B cell (primary cell): ENCODE data around the gene RAB24. TPM values are rescaled to one million over a fixed set of nuclear protein-coding genes. Genes with fewer than 3 reads are reported as not detected.

Source experiments
- ATAC-seq: fragments of 200-7000 bp; cut with Tn5 transposase; one replicate; pipeline ENCODE4 v1.10.0; 2021; ENCODE audit warnings: low read depth, mild to moderate bottlenecking, moderate number of reproducible peaks, moderate library complexity
- CTCF ChIA-PET: fragments of 350-600 bp; sonication (Branson Sonifier 250); formaldehyde crosslinking; loops from one replicate; lab custom pipeline; 2021; ENCODE audit warnings: antibody characterized with exemption, inconsistent platforms; lab: Charles Lee
- POLR2A ChIA-PET: fragments of 350-600 bp; sonication (Branson Sonifier 250); formaldehyde crosslinking; loops from one replicate; lab custom pipeline; 2021; ENCODE audit warnings: antibody characterized with exemption; lab: Charles Lee
- DNase-seq: peaks from one replicate; pipeline ENCODE4 v3.0.0; 2013
- H2AFZ ChIP-seq: 2 replicates; pipeline ENCODE4 v1.6.1; 2012; ENCODE audit warnings: mild to moderate bottlenecking, low read depth, low read length; ENCODE audit not compliant: insufficient read depth, poor library complexity, severe bottlenecking
- H3K27ac ChIP-seq, 2 donors: 1 replicate in 1 of 2; 2 replicates in 1 of 2; pipeline ENCODE4 v1.5.1; 2012 to 2013; ENCODE audit warnings: low read length in 2 of 2, mild to moderate bottlenecking in 2 of 2, moderate library complexity in 1 of 2
- H3K27me3 ChIP-seq, 4 experiments: fragments of 200-600 bp in 1 of 4; sonication (generic) in 1 of 4; replicated peaks in 1 of 4; 1 replicate in 2 of 4; 2 replicates in 2 of 4; pipeline versions ENCODE4 v1.6.1 to v1.7.0; 2013 to 2016; ENCODE audit warnings: low read length in 3 of 4, mild to moderate bottlenecking in 2 of 4, mixed read lengths in 1 of 4, moderate library complexity in 1 of 4; ENCODE audit not compliant: insufficient read depth in 4 of 4, control insufficient read depth in 3 of 4; ENCODE audit errors: control extremely low read depth in 1 of 4
- H3K36me3 ChIP-seq, 2 experiments: replicated peaks in 1 of 2; 1 replicate in 1 of 2; 2 replicates in 1 of 2; pipeline versions ENCODE4 v1.6.1 to v1.7.1; 2013; ENCODE audit warnings: low read length in 1 of 2; ENCODE audit not compliant: insufficient read depth in 2 of 2, control insufficient read depth in 1 of 2; ENCODE audit errors: control extremely low read depth in 1 of 2, extremely low read depth in 1 of 2
- H3K4me1 ChIP-seq, 2 donors: fragments of 200-600 bp in 1 of 2; sonication (generic) in 1 of 2; 1 replicate in 1 of 2; 2 replicates in 1 of 2; pipeline versions ENCODE4 v1.5.1 to v1.6.1; 2013 to 2017; ENCODE audit warnings: low read length in 2 of 2; ENCODE audit not compliant: control insufficient read depth in 2 of 2, insufficient read depth in 2 of 2
- H3K4me2 ChIP-seq: replicated peaks from 2 replicates; pipeline ENCODE3; 2012; ENCODE audit warnings: mild to moderate bottlenecking, low read depth, low read length; ENCODE audit not compliant: poor library complexity, severe bottlenecking
- H3K4me3 ChIP-seq, 5 experiments: fragments of 200-600 bp in 1 of 5; sonication (generic) in 1 of 5; 1 replicate in 3 of 5; 2 replicates in 2 of 5; pipeline versions ENCODE4 v1.5.1 to v1.7.0; 2011 to 2016; ENCODE audit warnings: low read length in 4 of 5, mild to moderate bottlenecking in 4 of 5, low read depth in 2 of 5, control low read depth in 1 of 5, moderate library complexity in 1 of 5; ENCODE audit not compliant: insufficient read depth in 1 of 5; ENCODE audit errors: control extremely low read depth in 1 of 5, extremely low read depth in 1 of 5
- H3K79me2 ChIP-seq: fragments of 200-600 bp; sonication (generic); one replicate; pipeline ENCODE4 v1.6.0; 2016; ENCODE audit warnings: low read length; ENCODE audit not compliant: control insufficient read depth, insufficient read depth
- H3K9ac ChIP-seq: fragments of 200-600 bp; sonication (generic); 2 replicates; pipeline ENCODE4 v1.6.1; 2017; ENCODE audit warnings: mild to moderate bottlenecking, low read length, moderate library complexity
- H3K9me3 ChIP-seq, 3 donors: one replicate each; pipeline versions ENCODE4 v1.6.1 to v1.7.1; 2013; ENCODE audit warnings: low read length in 2 of 3; ENCODE audit not compliant: control insufficient read depth in 2 of 3, insufficient read depth in 1 of 3; ENCODE audit errors: control extremely low read depth in 1 of 3
- H4K20me1 ChIP-seq: 2 replicates; pipeline ENCODE4 v1.6.0; 2012; ENCODE audit warnings: mild to moderate bottlenecking, low read length; ENCODE audit not compliant: insufficient read depth, control insufficient read depth, poor library complexity, severe bottlenecking
- H3K27ac Mint-ChIP-seq: one replicate; pipeline ENCODE4 v1.8.0; 2021; ENCODE audit warnings: mixed read lengths
- H3K27me3 Mint-ChIP-seq: one replicate; pipeline ENCODE4 v1.8.0; 2021; ENCODE audit warnings: mixed read lengths
- H3K4me1 Mint-ChIP-seq: one replicate; pipeline ENCODE4 v1.8.0; 2021; ENCODE audit warnings: mixed read lengths
- H3K4me3 Mint-ChIP-seq: one replicate; pipeline ENCODE4 v1.8.0; 2021; ENCODE audit warnings: mixed read lengths
- H3K9me3 Mint-ChIP-seq: one replicate; pipeline ENCODE4 v1.8.0; 2022; ENCODE audit warnings: mixed read lengths; ENCODE audit not compliant: insufficient read depth
- EZH2 ChIP-seq: IDR thresholded peaks from 2 replicates; pipeline ENCODE4 v1.6.1; 2012; ENCODE audit warnings: borderline replicate concordance, low read depth, mild to moderate bottlenecking, moderate library complexity, low read length; ENCODE audit not compliant: insufficient read depth, poor library complexity, severe bottlenecking
- WGBS: methylation state at CpG from one replicate; pipeline ENCODE4 v1.1.5; 2013; ENCODE audit warnings: missing lambda C conversion rate; ENCODE audit not compliant: insufficient coverage; 5-methylcytosine and 5-hydroxymethylcytosine counted together
- intact Hi-C: fragments of 100-400 bp; cut with micrococcal nuclease; formaldehyde crosslinking; loops from one replicate; pipeline ENCODE4 v1.10.0; 2022
- polyA plus RNA-seq: library from polyadenylated mRNA; depleted of rRNA; stranded (reverse); fragments of >200 nt; gene quantifications from 2 replicates; pipeline ENCODE4 v1.2.3, GENCODE V29; 2012
- total RNA-seq, 2 donors: library from RNA; stranded (reverse); fragments of 120-200 nt in 1 of 2; gene quantifications; 1 replicate in 1 of 2; 2 replicates in 1 of 2; pipeline versions ENCODE4 v1.2.3 to v1.2.4, GENCODE V29; 2013 to 2022
- TF ChIP-seq, protein P1 (sequence below): fragments of 200-600 bp; IDR thresholded peaks from one replicate; pipeline ENCODE4 v1.8.0; 2022; ENCODE audit warnings: antibody characterized with exemption, mild to moderate bottlenecking

RAB24 gene
- total and polyA plus RNA-seq, 2 donors (not counting 1 experiment from before 2014, with no cell fraction given): 38.3 to 147 TPM

DNA sequence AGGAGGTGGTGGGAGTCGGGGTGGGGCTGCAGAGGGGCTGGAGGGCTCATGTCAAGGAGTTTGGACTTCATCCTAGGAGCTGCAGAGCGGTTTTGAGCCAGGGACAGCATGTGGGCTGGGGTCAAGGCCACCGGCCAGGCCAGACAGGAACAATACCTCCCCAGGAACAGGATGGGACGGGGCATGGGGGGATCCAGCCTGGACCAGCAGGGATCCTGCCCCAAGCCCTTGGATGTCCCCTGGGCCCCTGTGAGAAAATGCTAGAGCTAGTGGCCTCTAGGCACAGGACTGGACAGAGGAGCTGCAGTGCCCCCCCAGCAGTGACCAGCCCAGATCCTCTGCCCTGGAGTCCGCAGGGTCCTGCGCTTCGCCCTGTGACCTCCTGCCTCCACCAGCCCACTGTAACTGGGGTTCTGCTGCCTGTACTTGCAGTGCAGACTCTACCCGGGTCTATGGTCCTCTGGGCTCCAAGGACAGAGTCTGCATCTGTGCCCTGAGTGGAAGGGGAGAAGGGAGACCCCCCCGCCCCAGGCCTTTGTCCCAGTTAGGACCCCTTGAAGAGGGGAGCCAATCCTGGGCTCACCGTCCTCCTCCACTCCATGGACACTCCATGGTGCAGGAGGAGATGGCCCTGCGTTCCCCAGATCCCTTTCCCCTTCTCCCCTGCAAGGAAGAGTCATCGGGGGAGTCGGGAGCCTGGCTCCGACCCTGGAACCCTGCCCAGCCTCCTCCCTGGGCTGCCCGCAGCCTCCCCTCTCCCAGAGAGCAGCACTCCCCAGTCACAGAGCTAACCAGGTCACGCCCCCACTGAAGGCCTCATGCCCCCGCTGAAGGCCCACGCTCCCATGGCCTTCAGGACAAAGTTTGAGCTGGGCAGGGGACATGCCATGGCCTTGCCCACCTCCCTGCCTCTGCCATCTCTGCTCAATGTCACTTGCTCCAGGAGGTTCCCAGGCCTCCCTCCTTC, 11.1 kb upstream of the RAB24 start:
- ChIA-PET CTCF (interaction anchor here (0.6 to 2.3 kb wide), 3 partner anchors 13 to 112 kb away, joined by 3 to 8 read pairs (median 6); partner anchors contain the start of gene GRK6), POLR2A (no interaction called here)
- peaks cover 0 to 1% of the 10 kb centered on the region in 2 experiments for H3K36me3 ChIP-seq
- ATAC-seq (no peak), DNase-seq (no peak)
- peaks cover 59% of the 10 kb centered on the region for H4K20me1 ChIP-seq
- peaks cover 29 to 38% of the 10 kb centered on the region in 2 donors for H3K4me1 ChIP-seq
- H3K9me3 Mint-ChIP-seq: no peaks in the 10 kb centered on the region
- H3K9ac ChIP-seq: no peak overlapping the region
- H3K27ac Mint-ChIP-seq: no peak overlapping the region
- no peak for TF ChIP-seq EZH2
- TF ChIP-seq, protein P1, sequence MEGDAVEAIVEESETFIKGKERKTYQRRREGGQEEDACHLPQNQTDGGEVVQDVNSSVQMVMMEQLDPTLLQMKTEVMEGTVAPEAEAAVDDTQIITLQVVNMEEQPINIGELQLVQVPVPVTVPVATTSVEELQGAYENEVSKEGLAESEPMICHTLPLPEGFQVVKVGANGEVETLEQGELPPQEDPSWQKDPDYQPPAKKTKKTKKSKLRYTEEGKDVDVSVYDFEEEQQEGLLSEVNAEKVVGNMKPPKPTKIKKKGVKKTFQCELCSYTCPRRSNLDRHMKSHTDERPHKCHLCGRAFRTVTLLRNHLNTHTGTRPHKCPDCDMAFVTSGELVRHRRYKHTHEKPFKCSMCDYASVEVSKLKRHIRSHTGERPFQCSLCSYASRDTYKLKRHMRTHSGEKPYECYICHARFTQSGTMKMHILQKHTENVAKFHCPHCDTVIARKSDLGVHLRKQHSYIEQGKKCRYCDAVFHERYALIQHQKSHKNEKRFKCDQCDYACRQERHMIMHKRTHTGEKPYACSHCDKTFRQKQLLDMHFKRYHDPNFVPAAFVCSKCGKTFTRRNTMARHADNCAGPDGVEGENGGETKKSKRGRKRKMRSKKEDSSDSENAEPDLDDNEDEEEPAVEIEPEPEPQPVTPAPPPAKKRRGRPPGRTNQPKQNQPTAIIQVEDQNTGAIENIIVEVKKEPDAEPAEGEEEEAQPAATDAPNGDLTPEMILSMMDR: no peak
- no peak overlapping the region for H3K4me3 Mint-ChIP-seq
- no peaks in the 10 kb centered on the region for H3K27me3 ChIP-seq
- intact Hi-C loops: loop anchor here (10.0 kb wide), 1 partner anchor 800 kb away; the partner anchor contains the start of gene N4BP3
- peaks cover 23% of the 10 kb centered on the region for H3K79me2 ChIP-seq
- H3K4me1 Mint-ChIP-seq: peaks cover 39% of the 10 kb centered on the region
- H3K27me3 Mint-ChIP-seq: no peaks in the 10 kb centered on the region
- H3K9me3 ChIP-seq: no peaks in the 10 kb centered on the region
- H3K4me3 ChIP-seq: no peak overlapping the region
- H2AFZ ChIP-seq: no peak overlapping the region
- WGBS: 97% methylated on average over 17 of the region's 18 CpGs
- no peak overlapping the region for H3K4me2 ChIP-seq
- no peak overlapping the region for H3K27ac ChIP-seq
